Parathyroid adenoma (tissue), 2 donors: ENCODE data around the gene VGLL2.

Experiments used
- H2AFZ ChIP-seq: fragments of 300-600 bp; sonication (generic); one replicate; pipeline ENCODE4 v1.7.0; 2017; ENCODE audit warnings: antibody characterized with exemption, mild to moderate bottlenecking
- H3K27ac ChIP-seq: fragments of 300-600 bp; sonication (generic); one replicate; pipeline ENCODE4 v1.7.0; 2017
- H3K27me3 ChIP-seq: fragments of 300-600 bp; sonication (generic); one replicate; pipeline ENCODE4 v1.7.0; 2017; ENCODE audit warnings: low read length; ENCODE audit not compliant: control insufficient read depth, insufficient read depth
- H3K36me3 ChIP-seq: fragments of 300-600 bp; sonication (generic); one replicate; pipeline ENCODE4 v1.7.0; 2017; ENCODE audit warnings: low read length; ENCODE audit not compliant: control insufficient read depth, insufficient read depth
- H3K4me1 ChIP-seq: fragments of 300-600 bp; sonication (generic); one replicate; pipeline ENCODE4 v1.7.0; 2017; ENCODE audit warnings: control low read depth
- H3K4me2 ChIP-seq: fragments of 300-600 bp; sonication (generic); one replicate; pipeline ENCODE4 v1.7.0; 2017; ENCODE audit warnings: low read length
- H3K4me3 ChIP-seq: fragments of 300-600 bp; sonication (generic); one replicate; pipeline ENCODE4 v1.7.0; 2017; ENCODE audit warnings: low read depth, low read length
- H3K79me2 ChIP-seq: fragments of 300-600 bp; sonication (generic); one replicate; pipeline ENCODE4 v1.7.0; 2017; ENCODE audit warnings: control low read depth
- H3K9ac ChIP-seq: fragments of 300-600 bp; sonication (generic); one replicate; pipeline ENCODE4 v1.7.0; 2017; ENCODE audit warnings: mild to moderate bottlenecking
- H3K9me3 ChIP-seq: fragments of 300-600 bp; sonication (generic); one replicate; pipeline ENCODE4 v1.7.0; 2017; ENCODE audit warnings: low read length; ENCODE audit not compliant: control insufficient read depth
- TF ChIP-seq, protein P1 (sequence below): fragments of 300-600 bp; sonication (generic); IDR thresholded peaks from one replicate; pipeline ENCODE4 v1.7.0; 2017; ENCODE audit warnings: antibody characterized with exemption, mild to moderate bottlenecking
- donor health status: primary hyperparathyroidism.

The VGLL2 gene

DNA sequence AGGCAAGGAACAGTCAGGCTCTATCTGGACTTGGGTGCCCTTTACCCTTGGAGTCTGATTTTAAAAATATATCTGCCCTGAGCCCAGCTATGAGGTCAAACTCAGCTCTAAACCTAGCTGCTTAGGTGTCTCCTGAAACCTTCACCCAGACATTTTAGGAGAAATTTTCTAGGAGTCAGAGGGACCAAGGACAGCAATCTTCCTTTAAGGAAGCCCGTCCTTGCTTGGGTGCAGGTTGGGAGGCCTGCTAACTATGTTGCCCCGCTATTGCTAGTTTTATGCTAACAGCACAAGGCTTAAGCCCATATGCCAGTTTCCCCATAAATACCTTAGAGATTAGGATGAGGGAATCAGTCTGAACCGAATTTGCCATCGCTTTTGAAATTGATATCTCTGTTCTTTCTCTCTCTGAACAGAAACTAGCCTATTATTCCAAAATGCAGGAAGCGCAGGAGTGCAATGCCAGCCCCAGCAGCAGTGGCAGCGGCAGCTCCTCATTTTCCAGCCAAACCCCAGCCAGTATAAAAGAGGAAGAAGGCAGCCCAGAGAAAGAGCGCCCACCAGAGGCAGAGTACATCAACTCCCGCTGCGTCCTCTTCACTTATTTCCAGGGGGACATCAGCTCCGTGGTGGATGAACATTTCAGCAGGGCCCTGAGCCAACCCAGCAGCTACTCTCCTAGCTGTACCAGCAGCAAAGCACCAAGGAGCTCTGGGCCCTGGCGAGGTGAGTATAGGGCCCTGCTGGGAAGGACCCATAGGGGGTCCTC is 2.6 kb downstream of the VGLL2 start:
- Histone ChIP-seq H3K79me2 (no peaks in the 10 kb centered on the region), H3K9ac (no peak overlapping the region), H2AFZ (no peak overlapping the region), H3K27me3 (peaks cover 9% of the 10 kb centered on the region), H3K36me3 (no peaks in the 10 kb centered on the region), H3K9me3 (no peaks in the 10 kb centered on the region), H3K4me1 (no peaks in the 10 kb centered on the region), H3K4me2 (no peak overlapping the region), H3K4me3 (no peak overlapping the region), H3K27ac (no peak overlapping the region)
- TF ChIP-seq, protein P1, sequence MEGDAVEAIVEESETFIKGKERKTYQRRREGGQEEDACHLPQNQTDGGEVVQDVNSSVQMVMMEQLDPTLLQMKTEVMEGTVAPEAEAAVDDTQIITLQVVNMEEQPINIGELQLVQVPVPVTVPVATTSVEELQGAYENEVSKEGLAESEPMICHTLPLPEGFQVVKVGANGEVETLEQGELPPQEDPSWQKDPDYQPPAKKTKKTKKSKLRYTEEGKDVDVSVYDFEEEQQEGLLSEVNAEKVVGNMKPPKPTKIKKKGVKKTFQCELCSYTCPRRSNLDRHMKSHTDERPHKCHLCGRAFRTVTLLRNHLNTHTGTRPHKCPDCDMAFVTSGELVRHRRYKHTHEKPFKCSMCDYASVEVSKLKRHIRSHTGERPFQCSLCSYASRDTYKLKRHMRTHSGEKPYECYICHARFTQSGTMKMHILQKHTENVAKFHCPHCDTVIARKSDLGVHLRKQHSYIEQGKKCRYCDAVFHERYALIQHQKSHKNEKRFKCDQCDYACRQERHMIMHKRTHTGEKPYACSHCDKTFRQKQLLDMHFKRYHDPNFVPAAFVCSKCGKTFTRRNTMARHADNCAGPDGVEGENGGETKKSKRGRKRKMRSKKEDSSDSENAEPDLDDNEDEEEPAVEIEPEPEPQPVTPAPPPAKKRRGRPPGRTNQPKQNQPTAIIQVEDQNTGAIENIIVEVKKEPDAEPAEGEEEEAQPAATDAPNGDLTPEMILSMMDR, result no peak

DNA sequence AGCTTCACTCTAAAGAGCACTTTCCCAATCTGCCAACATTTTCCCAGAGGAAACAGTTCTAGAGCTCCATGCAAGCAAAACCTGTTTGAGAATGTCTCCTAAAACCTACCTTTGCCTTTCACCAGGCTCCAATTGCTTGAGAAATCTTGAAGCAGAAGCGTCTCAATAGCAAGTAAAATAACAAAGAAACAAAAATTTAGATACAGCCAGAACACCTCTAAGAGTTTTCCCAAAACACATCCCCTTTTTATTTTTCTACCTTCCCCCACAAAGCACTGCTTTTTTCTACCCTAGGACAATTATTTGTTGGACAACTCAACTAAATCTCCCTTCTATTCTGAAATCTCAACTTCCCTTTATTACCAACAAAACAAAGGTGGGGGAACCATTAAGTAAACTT is 3.6 kb downstream of the VGLL2 start:
- H3K27ac ChIP-seq, result no peak overlapping the region
- H3K4me2 ChIP-seq, result no peak overlapping the region
- H3K27me3 ChIP-seq, result peaks cover 9% of the 10 kb centered on the region
- no peak overlapping the region for H2AFZ ChIP-seq
- no peaks in the 10 kb centered on the region for H3K36me3 ChIP-seq
- H3K4me1 ChIP-seq, result no peaks in the 10 kb centered on the region
- no peaks in the 10 kb centered on the region for H3K79me2 ChIP-seq
- H3K9ac ChIP-seq, result no peak overlapping the region
- no peaks in the 10 kb centered on the region for H3K9me3 ChIP-seq
- TF ChIP-seq, protein P1, result no peak
- no peak overlapping the region for H3K4me3 ChIP-seq

DNA sequence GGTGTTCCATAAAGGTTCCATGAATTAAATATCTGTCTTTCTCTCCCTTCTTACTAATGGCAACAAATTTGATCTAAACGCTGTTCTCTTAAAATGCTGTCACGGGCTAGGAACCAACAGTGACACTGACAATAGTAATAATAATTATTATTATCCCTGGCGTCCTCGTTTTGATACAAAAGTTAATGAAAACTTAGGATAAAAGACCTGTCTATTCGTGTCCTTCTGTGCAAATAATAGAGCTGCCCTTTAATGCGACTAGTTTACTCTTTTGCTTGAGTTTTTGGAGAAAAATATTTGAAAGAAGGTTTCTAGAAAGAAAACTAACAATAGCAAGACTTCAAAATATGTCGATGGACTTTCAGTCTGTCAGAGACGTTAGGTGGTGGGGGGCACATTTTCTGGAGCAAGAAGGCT is 4.3 kb downstream of the VGLL2 start:
- no peak overlapping the region for H3K27ac ChIP-seq
- no peaks in the 10 kb centered on the region for H3K9me3 ChIP-seq
- H3K27me3 ChIP-seq, result peaks cover 5% of the 10 kb centered on the region
- no peaks in the 10 kb centered on the region for H3K4me1 ChIP-seq
- no peaks in the 10 kb centered on the region for H3K36me3 ChIP-seq
- no peaks in the 10 kb centered on the region for H3K79me2 ChIP-seq
- no peak overlapping the region for H3K4me3 ChIP-seq
- TF ChIP-seq, protein P1, result no peak
- no peak overlapping the region for H3K4me2 ChIP-seq
- H2AFZ ChIP-seq, result no peak overlapping the region
- no peak overlapping the region for H3K9ac ChIP-seq

DNA sequence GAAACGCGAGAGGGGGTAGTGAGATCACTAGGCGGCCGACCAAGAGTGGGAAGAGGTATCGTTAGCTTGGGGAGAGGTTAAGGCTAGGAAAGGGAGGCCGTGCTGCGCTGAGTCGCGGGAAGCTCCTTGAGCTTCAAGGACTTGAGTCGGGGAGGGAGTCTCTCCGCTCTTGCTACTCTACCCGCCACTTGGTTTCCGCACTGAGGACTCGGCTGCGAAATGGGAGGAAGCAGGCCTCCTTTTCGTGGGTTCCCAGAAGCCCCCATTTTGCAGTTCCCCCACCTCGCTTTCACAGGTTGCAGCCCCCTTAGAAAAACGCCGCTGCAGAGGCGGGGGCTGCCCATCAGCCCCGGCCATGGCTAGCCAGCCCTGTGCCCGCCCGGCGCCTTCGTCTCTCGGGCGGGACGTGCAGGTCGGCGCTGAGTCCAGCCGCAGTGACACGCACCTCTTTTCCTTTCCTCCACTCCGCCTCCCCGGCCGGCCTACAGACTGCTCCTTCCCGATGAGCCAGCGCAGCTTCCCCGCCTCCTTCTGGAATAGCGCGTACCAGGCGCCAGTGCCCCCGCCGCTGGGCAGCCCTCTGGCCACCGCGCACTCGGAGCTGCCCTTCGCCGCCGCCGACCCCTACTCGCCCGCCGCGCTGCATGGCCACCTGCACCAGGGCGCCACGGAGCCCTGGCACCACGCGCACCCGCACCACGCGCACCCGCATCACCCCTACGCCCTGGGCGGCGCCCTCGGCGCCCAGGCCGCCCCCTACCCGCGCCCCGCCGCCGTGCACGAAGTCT is 4.9 kb downstream of the VGLL2 start:
- H3K4me3 ChIP-seq, result peak overlapping the region; percentile 23
- H2AFZ ChIP-seq, result no peak overlapping the region
- H3K4me1 ChIP-seq, result no peaks in the 10 kb centered on the region
- H3K4me2 ChIP-seq, result peak overlapping the region; percentile 52
- H3K79me2 ChIP-seq, result no peaks in the 10 kb centered on the region
- TF ChIP-seq, protein P1, result no peak
- H3K9me3 ChIP-seq, result no peaks in the 10 kb centered on the region
- no peak overlapping the region for H3K9ac ChIP-seq
- no peak overlapping the region for H3K27ac ChIP-seq
- H3K27me3 ChIP-seq, result peaks cover 5% of the 10 kb centered on the region
- H3K36me3 ChIP-seq, result no peaks in the 10 kb centered on the region
